Body of pancreas (tissue), 4 donors: ENCODE measurements around the gene TBL3. TPM values are rescaled to one million over a fixed set of nuclear protein-coding genes. Genes with fewer than 3 reads are reported as not detected.
A peak's percentile ranks its signal among the peaks of the same experiment; 100 is the strongest.

Experiments used
- ATAC-seq: fragments of 150-250 bp; one replicate; pipeline ENCODE4 v1.9.1; 2016
- DNase-seq, 4 donors: peaks; one replicate each; pipeline ENCODE4 v3.0.0-alpha.2; 2019
- H3K27ac ChIP-seq, 4 donors: fragments of 200-600 bp; sonication (generic); 1 replicate in 3 of 4; 2 replicates in 1 of 4; pipeline versions ENCODE4 v1.5.1 to v1.6.1; 2016 to 2019; ENCODE audit warnings: mild to moderate bottlenecking in 1 of 4, mixed read lengths in 1 of 4, moderate library complexity in 1 of 4
- H3K27me3 ChIP-seq, 2 donors: fragments of 200-600 bp; sonication (generic); one replicate each; pipeline ENCODE4 v1.6.0; 2016; ENCODE audit warnings: mild to moderate bottlenecking in 1 of 2
- H3K36me3 ChIP-seq, 2 donors: fragments of 200-600 bp; sonication (generic); replicated peaks in 1 of 2; 2 replicates each; pipeline ENCODE4 v1.5.1; 2016; ENCODE audit warnings: low read depth in 2 of 2; ENCODE audit not compliant: insufficient read depth in 1 of 2
- H3K4me1 ChIP-seq: fragments of 200-600 bp; sonication (generic); one replicate; pipeline ENCODE4 v1.6.0; 2016
- H3K4me3 ChIP-seq, 2 donors: fragments of 200-600 bp; sonication (generic); 1 replicate in 1 of 2; 2 replicates in 1 of 2; pipeline ENCODE4 v1.5.1; 2016 to 2019
- H3K9me3 ChIP-seq, 3 donors: fragments of 200-600 bp; sonication (generic); 1 replicate in 2 of 3; 2 replicates in 1 of 3; pipeline ENCODE4 v1.5.1; 2016
- CTCF ChIP-seq, 7 experiments: fragments of 450-650 bp in 4 of 7; fragments of 200-600 bp in 3 of 7; sonication (generic) in 3 of 7; IDR thresholded peaks; one replicate each; pipeline ENCODE4 v1.5.1; 2016 to 2019; ENCODE audit warnings: antibody characterized with exemption in 7 of 7
- POLR2A ChIP-seq, 3 donors: fragments of 450-650 bp; IDR thresholded peaks; one replicate each; pipeline ENCODE4 v1.6.1; 2016; ENCODE audit warnings: antibody characterized with exemption in 3 of 3, mild to moderate bottlenecking in 2 of 3
- WGBS, 2 donors: methylation state at CpG; one replicate each; pipeline ENCODE4 v1.1.5; 2017; 5-methylcytosine and 5-hydroxymethylcytosine counted together
- intact Hi-C: fragments of 100-400 bp; cut with DNase I; formaldehyde crosslinking; loops from one replicate; pipeline ENCODE4 v1.15.1; 2023
- total RNA-seq, 2 donors: library from RNA; depleted of rRNA; stranded (reverse); fragments of >200 nt; gene quantifications; one replicate each; pipeline ENCODE4 v1.1.0, GENCODE V29; 2016

TBL3 gene
- total RNA-seq, 2 donors from 2014 or later, result 38.9 to 40.7 TPM

GRCh38 chr16:1978476-1979120, 6.7 kb downstream of the TBL3 start:
- 49 to 100% methylated on average over 2 to 34 of the region's 37 CpGs for WGBS, 2 donors
- DNase-seq, result no peak
- no peak for ATAC-seq
- peaks cover 0 to 20% of the 10 kb centered on the region in 2 donors for H3K36me3 ChIP-seq
- no peaks in the 10 kb centered on the region for H3K27me3 ChIP-seq
- no peaks in the 10 kb centered on the region for H3K9me3 ChIP-seq
- peak overlapping the region in 1 of 2 donors; percentile 16 for H3K4me3 ChIP-seq
- peak overlapping the region in 3 of 4 donors; percentile 52 to 78 (median 74) for H3K27ac ChIP-seq
- H3K4me1 ChIP-seq, result peaks cover 54% of the 10 kb centered on the region
- TF ChIP-seq CTCF (IDR thresholded peaks at IDR 0.05), result no peak
- TF ChIP-seq POLR2A (IDR thresholded peaks at IDR 0.05), result no peak
- intact Hi-C loops, result no loop called here

GRCh38 chr16:1979271-1980029, 7.6 kb downstream of the TBL3 start:
- 6 to 24% methylated on average over 6 to 66 of the region's 70 CpGs for WGBS, 2 donors
- intact Hi-C loops, result no loop called here
- peaks cover 0 to 20% of the 10 kb centered on the region in 2 donors for H3K36me3 ChIP-seq
- H3K27ac ChIP-seq, result peak overlapping the region; percentile 2 to 78 (median 63)
- H3K4me3 ChIP-seq, result peak overlapping the region in 1 of 2 donors; percentile 16
- DNase-seq (peak; percentile 87 to 91 (median 90)), ATAC-seq (peak; percentile 67)
- H3K27me3 ChIP-seq, result no peaks in the 10 kb centered on the region
- TF ChIP-seq POLR2A (IDR thresholded peaks at IDR 0.05) (peak; percentile 55 to 75 (median 74)), CTCF (IDR thresholded peaks at IDR 0.05) (no peak)
- no peaks in the 10 kb centered on the region for H3K9me3 ChIP-seq
- H3K4me1 ChIP-seq, result peaks cover 52% of the 10 kb centered on the region

- Histone ChIP-seq H3K4me1 (peaks cover 60% of the 10 kb centered on the region), H3K27ac (peak overlapping the region in 3 of 4 donors; percentile 52 to 78 (median 74)), H3K4me3 (no peak overlapping the region), H3K36me3 (peaks cover 0 to 16% of the 10 kb centered on the region in 2 donors), H3K9me3 (no peaks in the 10 kb centered on the region), H3K27me3 (no peaks in the 10 kb centered on the region)
- no peak for TF ChIP-seq CTCF (IDR thresholded peaks at IDR 0.05)
- no peak for TF ChIP-seq POLR2A (IDR thresholded peaks at IDR 0.05)
- 11 to 36% methylated on average over 7 to 52 of the region's 53 CpGs for WGBS, 2 donors
- intact Hi-C loops, result no loop called here
- DNase-seq (peak in 2 of 4 donors; percentile 53 to 57), ATAC-seq (no peak)
Measured at GRCh38 chr16:1980030-1980769, 8.3 kb downstream of the TBL3 start.

GRCh38 chr16:1980770-1981087, 8.9 kb downstream of the TBL3 start:
- ATAC-seq (no peak), DNase-seq (no peak)
- no peaks in the 10 kb centered on the region for H3K9me3 ChIP-seq
- H3K4me3 ChIP-seq, result no peak overlapping the region
- TF ChIP-seq CTCF (IDR thresholded peaks at IDR 0.05), result no peak
- no peak for TF ChIP-seq POLR2A (IDR thresholded peaks at IDR 0.05)
- WGBS, 2 donors, result 23 to 55% methylated on average over 9 to 10 of the region's 16 CpGs
- H3K27ac ChIP-seq, result peak overlapping the region in 1 of 4 donors; percentile 0
- intact Hi-C loops, result no loop called here
- H3K4me1 ChIP-seq, result peaks cover 63% of the 10 kb centered on the region
- H3K27me3 ChIP-seq, result no peaks in the 10 kb centered on the region
- H3K36me3 ChIP-seq, result peaks cover 0 to 11% of the 10 kb centered on the region in 2 donors
